Suprapubic skin (tissue), 4 donors: ENCODE measurements around the gene OR52B6. TPM values are rescaled to one million over a fixed set of nuclear protein-coding genes. Genes with fewer than 3 reads are reported as not detected.
"Not testable (repeated sequence)": the region's sequence is repeated elsewhere in the genome, so short reads cannot be mapped to it uniquely, and the experiment has no call there.

Source experiments
- DNase-seq, 2 donors: peaks; one replicate each; pipeline ENCODE4 v3.0.0-alpha.2; 2019; ENCODE audit warnings: low spot score in 2 of 2
- H3K27ac ChIP-seq: fragments of 200-600 bp; sonication (generic); one replicate; pipeline ENCODE4 v1.5.1; 2019
- H3K27me3 ChIP-seq: fragments of 200-600 bp; sonication (generic); one replicate; pipeline ENCODE4 v1.5.1; 2019
- H3K36me3 ChIP-seq: fragments of 200-600 bp; sonication (generic); one replicate; pipeline ENCODE4 v1.5.1; 2019
- H3K4me1 ChIP-seq: fragments of 200-600 bp; sonication (generic); one replicate; pipeline ENCODE4 v1.5.1; 2019
- H3K4me3 ChIP-seq: fragments of 200-600 bp; sonication (generic); one replicate; pipeline ENCODE4 v1.5.1; 2019; ENCODE audit warnings: mild to moderate bottlenecking
- H3K9me3 ChIP-seq: fragments of 200-600 bp; sonication (generic); one replicate; pipeline ENCODE4 v1.5.1; 2019
- EP300 ChIP-seq: sonication (generic); formaldehyde crosslinking; IDR thresholded peaks from one replicate; pipeline ENCODE4 v1.6.1; 2017; ENCODE audit warnings: antibody characterized with exemption
- POLR2A ChIP-seq, 2 donors: fragments of 450-650 bp; IDR thresholded peaks; one replicate each; pipeline ENCODE4 v1.6.1; 2017; ENCODE audit warnings: antibody characterized with exemption in 2 of 2, mild to moderate bottlenecking in 2 of 2, moderate library complexity in 2 of 2
- POLR2AphosphoS5 ChIP-seq, 3 donors: sonication (generic); formaldehyde crosslinking; IDR thresholded peaks; one replicate each; pipeline ENCODE4 v1.6.1; 2017; ENCODE audit warnings: antibody characterized with exemption in 3 of 3
- WGBS: methylation state at CpG from one replicate; pipeline ENCODE4 v1.1.5; 2018; 5-methylcytosine and 5-hydroxymethylcytosine counted together
- total RNA-seq, 4 donors: library from RNA; depleted of rRNA; stranded (reverse); fragments of >200 nt; gene quantifications; one replicate each; pipeline ENCODE4 v1.1.0, GENCODE V29; 2016
- TF ChIP-seq, protein P1 (sequence below), 2 donors: fragments of 200-600 bp in 1 of 2; fragments of 450-650 bp in 1 of 2; sonication (generic) in 1 of 2; IDR thresholded peaks; one replicate each; pipeline ENCODE4 v1.5.1; 2016 to 2019; ENCODE audit warnings: antibody characterized with exemption in 2 of 2, mild to moderate bottlenecking in 1 of 2, moderate library complexity in 1 of 2

Gene OR52B6
- total RNA-seq, 4 donors from 2014 or later = not detected

DNA sequence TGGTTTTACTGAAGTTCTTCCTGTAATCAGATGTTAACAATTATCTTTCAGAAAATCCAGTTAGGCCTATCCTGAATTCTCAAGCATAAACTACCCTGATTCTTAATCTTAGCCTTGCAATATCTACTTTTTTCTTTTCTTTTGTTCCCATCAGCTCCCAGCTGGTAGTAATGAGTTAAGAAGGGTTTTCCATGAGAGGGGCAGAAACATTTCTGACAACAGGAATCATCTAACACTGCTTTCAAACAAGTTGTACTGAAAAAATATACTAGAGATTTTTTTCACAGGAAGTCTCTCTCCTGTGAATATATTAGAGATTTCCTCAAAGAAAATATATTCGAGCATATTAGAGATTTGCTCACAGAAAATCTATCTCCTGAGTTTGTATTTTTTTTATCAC lies 12.5 kb downstream of the OR52B6 start:
- peaks cover 15% of the 10 kb centered on the region for H3K4me1 ChIP-seq
- H3K27me3 ChIP-seq = no peaks in the 10 kb centered on the region
- TF ChIP-seq, protein P1, sequence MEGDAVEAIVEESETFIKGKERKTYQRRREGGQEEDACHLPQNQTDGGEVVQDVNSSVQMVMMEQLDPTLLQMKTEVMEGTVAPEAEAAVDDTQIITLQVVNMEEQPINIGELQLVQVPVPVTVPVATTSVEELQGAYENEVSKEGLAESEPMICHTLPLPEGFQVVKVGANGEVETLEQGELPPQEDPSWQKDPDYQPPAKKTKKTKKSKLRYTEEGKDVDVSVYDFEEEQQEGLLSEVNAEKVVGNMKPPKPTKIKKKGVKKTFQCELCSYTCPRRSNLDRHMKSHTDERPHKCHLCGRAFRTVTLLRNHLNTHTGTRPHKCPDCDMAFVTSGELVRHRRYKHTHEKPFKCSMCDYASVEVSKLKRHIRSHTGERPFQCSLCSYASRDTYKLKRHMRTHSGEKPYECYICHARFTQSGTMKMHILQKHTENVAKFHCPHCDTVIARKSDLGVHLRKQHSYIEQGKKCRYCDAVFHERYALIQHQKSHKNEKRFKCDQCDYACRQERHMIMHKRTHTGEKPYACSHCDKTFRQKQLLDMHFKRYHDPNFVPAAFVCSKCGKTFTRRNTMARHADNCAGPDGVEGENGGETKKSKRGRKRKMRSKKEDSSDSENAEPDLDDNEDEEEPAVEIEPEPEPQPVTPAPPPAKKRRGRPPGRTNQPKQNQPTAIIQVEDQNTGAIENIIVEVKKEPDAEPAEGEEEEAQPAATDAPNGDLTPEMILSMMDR (IDR thresholded peaks at IDR 0.05) = no peak
- no peak for TF ChIP-seq POLR2A (IDR thresholded peaks at IDR 0.05)
- TF ChIP-seq EP300 = no peak
- TF ChIP-seq POLR2AphosphoS5 (IDR thresholded peaks at IDR 0.05) = no peak
- H3K9me3 ChIP-seq = no peaks in the 10 kb centered on the region
- H3K4me3 ChIP-seq = no peak overlapping the region
- DNase-seq = no peak
- H3K27ac ChIP-seq = no peak overlapping the region
- no peaks in the 10 kb centered on the region for H3K36me3 ChIP-seq
- WGBS = 42% methylated on average over 1 of the region's 1 CpG

DNA sequence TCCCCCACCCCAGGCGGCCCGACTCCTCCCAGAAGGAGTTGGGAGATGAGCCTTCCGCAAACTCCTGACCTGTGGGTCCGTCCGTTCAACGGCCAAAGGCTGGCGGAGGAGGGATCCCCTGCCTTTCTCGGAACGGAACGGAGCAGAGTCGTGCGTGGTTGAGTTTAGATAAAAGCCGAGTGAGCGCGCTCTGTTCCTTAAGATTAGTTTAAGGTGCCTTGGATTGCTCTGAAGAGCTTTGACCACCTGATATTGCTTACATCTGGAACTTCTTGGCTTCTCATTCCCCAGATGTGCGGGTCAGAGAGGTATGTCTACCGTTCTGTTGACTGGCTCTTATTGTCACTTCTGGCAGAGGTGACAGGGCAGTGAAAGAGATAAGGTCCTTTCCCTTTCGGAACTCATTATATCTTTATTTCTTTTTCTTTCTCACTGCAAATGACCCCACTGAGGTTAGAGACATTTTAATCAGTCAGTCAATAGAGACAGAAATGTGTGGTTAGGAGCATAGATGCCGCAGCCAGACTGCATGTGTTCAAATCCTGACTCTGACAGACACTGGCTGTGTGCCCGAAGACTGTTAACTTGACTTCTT lies 16.0 kb downstream of the OR52B6 start, which contains the start of gene TRIM6:
Gene TRIM6 (plus strand): TSS at position 31 of the 595 bp plus-strand sequence. CDS start 261 bp downstream, at position 292.
- peak within 1 kb of the TSS; percentile 50 for H3K4me3 ChIP-seq
- TF ChIP-seq POLR2A (IDR thresholded peaks at IDR 0.05) (no peak), POLR2AphosphoS5 (IDR thresholded peaks at IDR 0.05) (no peak), EP300 (no peak)
- TF ChIP-seq, protein P1 (IDR thresholded peaks at IDR 0.05) = no peak
- no peaks in the 10 kb centered on the region for H3K9me3 ChIP-seq
- DNase-seq = peak; percentile 71 to 79
- no peaks in the 10 kb centered on the region for H3K36me3 ChIP-seq
- peaks cover 15% of the 10 kb centered on the region for H3K4me1 ChIP-seq
- H3K27me3 ChIP-seq = no peaks in the 10 kb centered on the region
- H3K27ac ChIP-seq = no peak within 1 kb of the TSS
- WGBS = 11% methylated on average over 11 of the region's 20 CpGs

DNA sequence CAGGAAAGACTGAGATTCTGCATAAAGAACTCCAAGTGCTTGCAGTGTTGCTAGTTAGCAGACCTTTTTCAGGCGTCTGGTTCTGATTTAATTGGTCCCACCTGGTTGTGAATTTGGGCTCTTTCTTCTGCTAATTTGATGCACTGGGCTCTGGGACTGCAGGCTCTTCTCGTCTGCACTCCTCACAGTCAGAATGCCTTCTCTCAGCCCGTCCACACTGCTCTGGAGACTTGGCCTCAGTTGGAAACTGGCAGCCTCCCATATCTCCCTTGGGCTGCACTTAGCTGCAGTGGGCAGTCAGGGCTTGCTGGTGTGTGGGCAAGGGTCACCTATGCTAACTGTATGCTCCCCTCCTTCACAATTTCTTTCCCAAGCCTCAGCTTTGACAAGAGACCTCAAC lies 17.3 kb downstream of the OR52B6 start:
- no peaks in the 10 kb centered on the region for H3K9me3 ChIP-seq
- no peaks in the 10 kb centered on the region for H3K36me3 ChIP-seq
- 49% methylated on average over 3 of the region's 3 CpGs for WGBS
- no peak overlapping the region for H3K27ac ChIP-seq
- TF ChIP-seq EP300 (no peak), POLR2A (IDR thresholded peaks at IDR 0.05) (no peak), POLR2AphosphoS5 (IDR thresholded peaks at IDR 0.05) (no peak)
- TF ChIP-seq, protein P1 (IDR thresholded peaks at IDR 0.05) = no peak
- no peaks in the 10 kb centered on the region for H3K27me3 ChIP-seq
- DNase-seq = no peak
- H3K4me1 ChIP-seq = peaks cover 15% of the 10 kb centered on the region
- H3K4me3 ChIP-seq = no peak overlapping the region

DNA sequence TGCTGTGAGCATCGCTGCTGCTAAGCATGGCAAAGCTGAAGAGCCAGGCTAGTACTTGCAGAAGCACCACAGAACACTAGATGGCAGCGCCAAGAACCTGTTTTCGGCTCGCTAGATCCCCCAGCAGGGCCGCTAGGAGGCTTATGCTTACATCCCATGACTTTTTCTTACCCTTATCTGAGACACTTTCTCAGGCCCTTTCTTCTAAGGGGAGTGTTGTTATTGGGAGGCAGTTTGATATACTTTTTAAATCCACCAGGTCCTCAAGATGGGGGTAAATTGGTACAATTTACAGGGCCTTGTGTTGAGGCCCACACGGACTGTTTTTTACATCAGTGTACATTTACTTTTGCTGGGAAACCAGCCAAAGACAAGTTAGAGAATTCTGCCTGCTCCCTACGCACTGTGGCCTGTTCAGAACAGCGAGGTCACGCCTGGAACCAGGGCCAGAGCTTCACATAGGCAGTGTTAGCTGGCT lies 19.7 kb downstream of the OR52B6 start:
- Histone ChIP-seq H3K9me3 (no peaks in the 10 kb centered on the region), H3K4me3 (no peak overlapping the region), H3K36me3 (no peaks in the 10 kb centered on the region), H3K27ac (no peak overlapping the region), H3K4me1 (peaks cover 15% of the 10 kb centered on the region), H3K27me3 (no peaks in the 10 kb centered on the region)
- DNase-seq = peak in 1 of 2 donors; percentile 65
- TF ChIP-seq POLR2AphosphoS5 (IDR thresholded peaks at IDR 0.05) = no peak
- TF ChIP-seq, protein P1 (IDR thresholded peaks at IDR 0.05) = peak in 1 of 2 donors; percentile 68
- 40% methylated on average over 9 of the region's 9 CpGs for WGBS

DNA sequence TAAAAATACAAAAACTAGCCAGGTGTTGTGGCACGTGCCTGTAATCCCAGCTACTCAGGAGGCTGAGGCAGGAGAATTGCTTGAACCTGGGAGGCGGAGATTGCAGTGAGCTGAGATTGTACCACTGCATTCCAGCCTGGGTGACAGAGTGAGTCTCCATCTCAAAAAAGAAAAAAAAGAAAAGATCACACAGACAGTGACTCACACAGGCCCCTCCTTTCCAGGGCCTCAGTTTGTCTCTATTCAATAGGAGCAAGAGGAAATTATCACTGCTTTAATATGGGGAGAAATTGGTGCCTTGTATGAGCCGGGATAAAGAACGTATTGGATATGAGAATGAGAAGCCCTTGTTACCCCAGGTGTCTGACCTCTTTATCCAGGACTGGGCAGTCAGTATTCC lies 22.1 kb downstream of the OR52B6 start:
- not testable (repeated sequence) for H3K9me3 ChIP-seq, H3K36me3 ChIP-seq, H3K27me3 ChIP-seq, H3K4me3 ChIP-seq, H3K27ac ChIP-seq, H3K4me1 ChIP-seq, DNase-seq
- WGBS = 95% methylated on average over 4 of the region's 4 CpGs

DNA sequence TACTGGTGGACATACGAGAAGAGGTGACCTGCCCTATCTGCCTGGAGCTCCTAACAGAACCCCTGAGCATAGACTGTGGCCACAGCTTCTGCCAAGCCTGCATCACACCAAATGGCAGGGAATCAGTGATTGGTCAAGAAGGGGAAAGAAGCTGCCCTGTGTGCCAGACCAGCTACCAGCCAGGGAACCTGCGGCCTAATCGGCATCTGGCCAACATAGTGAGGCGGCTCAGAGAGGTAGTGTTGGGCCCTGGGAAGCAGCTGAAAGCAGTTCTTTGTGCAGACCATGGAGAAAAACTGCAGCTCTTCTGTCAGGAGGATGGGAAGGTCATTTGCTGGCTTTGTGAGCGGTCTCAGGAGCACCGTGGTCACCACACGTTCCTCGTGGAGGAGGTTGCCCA lies 22.6 kb downstream of the OR52B6 start:
- TF ChIP-seq, protein P1 (IDR thresholded peaks at IDR 0.05) = no peak
- no peak for TF ChIP-seq POLR2A (IDR thresholded peaks at IDR 0.05)
- TF ChIP-seq POLR2AphosphoS5 (IDR thresholded peaks at IDR 0.05) = no peak
- no peak for TF ChIP-seq EP300
- 93% methylated on average over 8 of the region's 8 CpGs for WGBS
- H3K36me3 ChIP-seq = no peaks in the 10 kb centered on the region
- H3K27ac ChIP-seq = no peak overlapping the region
- DNase-seq = no peak
- H3K4me1 ChIP-seq = no peaks in the 10 kb centered on the region
- no peak overlapping the region for H3K4me3 ChIP-seq
- no peaks in the 10 kb centered on the region for H3K9me3 ChIP-seq
- H3K27me3 ChIP-seq = no peaks in the 10 kb centered on the region
